Urinary bladder (tissue), 4 donors: ENCODE data around the gene TAS2R31. TPM values are rescaled to one million over a fixed set of nuclear protein-coding genes. Genes with fewer than 3 reads are reported as not detected.
"Not testable (repeated sequence)": the region's sequence is repeated elsewhere in the genome, so short reads cannot be mapped to it uniquely, and the experiment has no call there.

Experiments used
- DNase-seq: peaks from one replicate; pipeline ENCODE4 v3.0.0-alpha.2; 2015; ENCODE audit errors: extremely low spot score
- H3K27ac ChIP-seq: one replicate; pipeline ENCODE4 v1.5.1; 2013; ENCODE audit warnings: low read depth, mild to moderate bottlenecking, moderate library complexity
- H3K36me3 ChIP-seq: one replicate; pipeline ENCODE4 v1.6.1; 2013; ENCODE audit warnings: mild to moderate bottlenecking, moderate library complexity; ENCODE audit not compliant: insufficient read depth
- H3K4me1 ChIP-seq: one replicate; pipeline ENCODE4 v1.6.1; 2013; ENCODE audit warnings: mild to moderate bottlenecking, moderate library complexity; ENCODE audit not compliant: insufficient read depth
- H3K4me3 ChIP-seq: one replicate; pipeline ENCODE4 v1.5.1; 2013; ENCODE audit warnings: low read depth, low read length
- WGBS: extraction: QIAGEN DNeasy Blood & Tissue Kit; methylation state at CpG from one replicate; pipeline ENCODE4 v1.1.7; 2013; 5-methylcytosine and 5-hydroxymethylcytosine counted together
- polyA plus RNA-seq: library from polyadenylated mRNA; stranded (reverse); fragments of 200-250 nt; gene quantifications from one replicate; pipeline ENCODE4 v1.2.3, GENCODE V29; 2013
- total RNA-seq: library from RNA; depleted of rRNA; stranded (reverse); fragments of >200 nt; gene quantifications from one replicate; pipeline ENCODE4 v1.2.3, GENCODE V29; 2014
- donor health status: healthy with polysubstance abuse.
- donor health status: healthy.

TAS2R31 gene
- total RNA-seq (27.1 TPM), polyA plus RNA-seq (0.15 TPM)

- H3K4me1 ChIP-seq = no peaks in the 10 kb centered on the region
- H3K4me3 ChIP-seq = no peak within 1 kb of the TSS
- no peak within 1 kb of the TSS for H3K27ac ChIP-seq
- no peaks in the 10 kb centered on the region for H3K36me3 ChIP-seq
- DNase-seq = no peak
- WGBS = 99% methylated on average over 6 of the region's 6 CpGs
Observed at GRCh38 chr12:11031307-11031706, at the start of gene TAS2R31. TAS2R31 (minus strand) TSS chr12:11031407; CDS start chr12:11031335, 72 bp downstream.

- H3K36me3 ChIP-seq = no peaks in the 10 kb centered on the region
- 96% methylated on average over 1 of the region's 1 CpG for WGBS
- H3K4me1 ChIP-seq = no peaks in the 10 kb centered on the region
- no peak overlapping the region for H3K4me3 ChIP-seq
- H3K27ac ChIP-seq = no peak overlapping the region
- no peak for DNase-seq
Observed at GRCh38 chr12:11078246-11078645, 47.0 kb upstream of the TAS2R31 start.

- Histone ChIP-seq H3K4me1 (no peaks in the 10 kb centered on the region), H3K27ac (no peak overlapping the region), H3K4me3 (no peak overlapping the region), H3K36me3 (no peaks in the 10 kb centered on the region)
- DNase-seq = no peak
- WGBS = 82% methylated on average over 3 of the region's 3 CpGs
Observed at GRCh38 chr12:11075642-11076041, 44.4 kb upstream of the TAS2R31 start.

GRCh38 chr12:11071414-11071813 lies 40.2 kb upstream of the TAS2R31 start:
- no peaks in the 10 kb centered on the region for H3K4me1 ChIP-seq
- no peak overlapping the region for H3K27ac ChIP-seq
- no peak for DNase-seq
- WGBS = 63% methylated on average over 4 of the region's 4 CpGs
- H3K4me3 ChIP-seq = no peak overlapping the region
- H3K36me3 ChIP-seq = no peaks in the 10 kb centered on the region

GRCh38 chr12:11070999-11071398 lies 39.8 kb upstream of the TAS2R31 start:
- 91% methylated on average over 1 of the region's 1 CpG for WGBS
- no peak overlapping the region for H3K27ac ChIP-seq

GRCh38 chr12:11069854-11070365 lies 38.7 kb upstream of the TAS2R31 start:
- 87% methylated on average over 5 of the region's 5 CpGs for WGBS

More at GRCh38 chr12:11070999-11071398, 39.8 kb upstream of the TAS2R31 start:
- Histone ChIP-seq H3K36me3 (no peaks in the 10 kb centered on the region), H3K4me3 (no peak overlapping the region), H3K4me1 (no peaks in the 10 kb centered on the region)
- DNase-seq = no peak

GRCh38 chr12:11067514-11067913 lies 36.3 kb upstream of the TAS2R31 start:
- no peak overlapping the region for H3K27ac ChIP-seq
- no peak for DNase-seq
- no peaks in the 10 kb centered on the region for H3K36me3 ChIP-seq
- WGBS = 43% methylated on average over 2 of the region's 2 CpGs
- no peak overlapping the region for H3K4me3 ChIP-seq
- no peaks in the 10 kb centered on the region for H3K4me1 ChIP-seq

More at GRCh38 chr12:11069854-11070365, 38.7 kb upstream of the TAS2R31 start:
- no peaks in the 10 kb centered on the region for H3K36me3 ChIP-seq
- no peaks in the 10 kb centered on the region for H3K4me1 ChIP-seq
- H3K4me3 ChIP-seq = no peak overlapping the region
- H3K27ac ChIP-seq = no peak overlapping the region
- DNase-seq = no peak

GRCh38 chr12:11062194-11062593 lies 31.0 kb upstream of the TAS2R31 start, which contains the start of gene TAS2R46:
TAS2R46 (minus strand) TSS chr12:11062294; CDS start chr12:11062294, 0 bp downstream.
- H3K4me1 ChIP-seq, H3K4me3 ChIP-seq, H3K36me3 ChIP-seq, DNase-seq, H3K27ac ChIP-seq: not testable (repeated sequence)
- WGBS = 84% methylated on average over 1 of the region's 1 CpG

- Histone ChIP-seq H3K36me3 (no peaks in the 10 kb centered on the region), H3K27ac (no peak overlapping the region), H3K4me1 (no peaks in the 10 kb centered on the region), H3K4me3 (no peak overlapping the region)
- no peak for DNase-seq
Observed at GRCh38 chr12:11059784-11060183, 28.6 kb upstream of the TAS2R31 start.

- no peak overlapping the region for H3K27ac ChIP-seq
- H3K4me1 ChIP-seq = no peaks in the 10 kb centered on the region
- DNase-seq = no peak
- no peak overlapping the region for H3K4me3 ChIP-seq
- WGBS = 94% methylated on average over 3 of the region's 3 CpGs
- no peaks in the 10 kb centered on the region for H3K36me3 ChIP-seq
Observed at GRCh38 chr12:11059041-11059440, 27.8 kb upstream of the TAS2R31 start.

GRCh38 chr12:11055306-11055705 lies 24.1 kb upstream of the TAS2R31 start:
- Histone ChIP-seq H3K36me3 (no peaks in the 10 kb centered on the region), H3K4me3 (no peak overlapping the region), H3K4me1 (no peaks in the 10 kb centered on the region), H3K27ac (no peak overlapping the region)
- DNase-seq = no peak
- WGBS = 95% methylated on average over 2 of the region's 2 CpGs

GRCh38 chr12:11049806-11050531 lies 18.8 kb upstream of the TAS2R31 start:
- H3K27ac ChIP-seq, H3K4me1 ChIP-seq, DNase-seq, H3K36me3 ChIP-seq, H3K4me3 ChIP-seq: not testable (repeated sequence)
- WGBS = 96% methylated on average over 7 of the region's 7 CpGs

GRCh38 chr12:11041366-11041765 lies 10.2 kb upstream of the TAS2R31 start:
- WGBS = 67% methylated on average over 2 of the region's 2 CpGs
- H3K4me1 ChIP-seq, DNase-seq, H3K36me3 ChIP-seq, H3K27ac ChIP-seq, H3K4me3 ChIP-seq: not testable (repeated sequence)

- Histone ChIP-seq H3K36me3 (peaks cover 3% of the 10 kb centered on the region), H3K4me3 (no peak overlapping the region), H3K27ac (no peak overlapping the region), H3K4me1 (no peaks in the 10 kb centered on the region)
- DNase-seq = no peak
- 41% methylated on average over 1 of the region's 1 CpG for WGBS
Observed at GRCh38 chr12:11040162-11040561, 9.0 kb upstream of the TAS2R31 start.
